ENCODE data around the gene AASDHPPT. TPM values are rescaled to one million over a fixed set of nuclear protein-coding genes. Genes with fewer than 3 reads are reported as not detected.

AASDHPPT gene
- polyA plus RNA-seq, 2 of the 4 experiments (the other 2 are of a cell fraction) = 40.5 to 68.1 TPM

- no peaks in the 10 kb centered on the region for H3K9me3 ChIP-seq
- peak within 1 kb of the TSS; percentile 91 for H3K4me2 ChIP-seq
- CTCF ChIA-PET = interaction anchor here (0.7 kb wide), 1 partner anchor 13 kb away, joined by 3 read pairs; no protein-coding TSS in a partner anchor
- WGBS (ENCODE audit: missing lambda C conversion rate) = 0% methylated on average over 2 of the region's 37 CpGs
- peak within 1 kb of the TSS; percentile 76 for H3K4me3 ChIP-seq
- no peak for FAIRE-seq
- peak within 1 kb of the TSS; percentile 92 to 95 for H3K27ac ChIP-seq
- peak; percentile 96 to 98 for ATAC-seq
- DNase-seq (ENCODE audit: low read depth in 1 of 2, low spot score in 1 of 2) = peak; percentile 71 to 98
- H3K4me1 ChIP-seq = peaks cover 23% of the 10 kb centered on the region; the same call in 2 of the 3 replicates
- POLR2A ChIA-PET = interaction anchor here (0.5 to 1.4 kb wide), 8 partner anchors 10 to 1273 kb away, joined by 3 to 10 read pairs (median 4); partner anchors contain the start of gene MSANTD4
- peak; percentile 32; the same call in 2 of the 3 replicates for TF ChIP-seq CTCF (IDR thresholded peaks at IDR 0.05)
- no peak for TF ChIP-seq RAD21 (conservative IDR thresholded peaks at IDR 0.05 in 1 of 2, IDR thresholded peaks at IDR 0.05 in 1 of 2)
- TF ChIP-seq SREBF2 (IDR thresholded peaks at IDR 0.05) = no peak
- no peak for TF ChIP-seq HES2 (IDR thresholded peaks at IDR 0.05)
- no peak for TF ChIP-seq FOSL2 (IDR thresholded peaks at IDR 0.05)
- TF ChIP-seq FOSL2 (CRISPR knock-in tag; IDR thresholded peaks at IDR 0.05) = no peak
- TF ChIP-seq MAFK (IDR thresholded peaks at IDR 0.05; ENCODE audit: partially characterized antibody) = no peak
- TF ChIP-seq HMGXB4 (CRISPR knock-in tag; IDR thresholded peaks at IDR 0.05; ENCODE audit: borderline replicate concordance) = no peak
- no peak for TF ChIP-seq FOXS1 (CRISPR knock-in tag; IDR thresholded peaks at IDR 0.05)
- TF ChIP-seq MYC (IDR thresholded peaks at IDR 0.05; ENCODE audit: borderline replicate concordance, low read length) = no peak
- peak; percentile 27; the same call in 1 of the 2 replicates for TF ChIP-seq PHF8 (IDR thresholded peaks at IDR 0.05; ENCODE audit: borderline replicate concordance, low read depth)
- TF ChIP-seq EHF (CRISPR knock-in tag; IDR thresholded peaks at IDR 0.05) = no peak
- TF ChIP-seq, protein P1, sequence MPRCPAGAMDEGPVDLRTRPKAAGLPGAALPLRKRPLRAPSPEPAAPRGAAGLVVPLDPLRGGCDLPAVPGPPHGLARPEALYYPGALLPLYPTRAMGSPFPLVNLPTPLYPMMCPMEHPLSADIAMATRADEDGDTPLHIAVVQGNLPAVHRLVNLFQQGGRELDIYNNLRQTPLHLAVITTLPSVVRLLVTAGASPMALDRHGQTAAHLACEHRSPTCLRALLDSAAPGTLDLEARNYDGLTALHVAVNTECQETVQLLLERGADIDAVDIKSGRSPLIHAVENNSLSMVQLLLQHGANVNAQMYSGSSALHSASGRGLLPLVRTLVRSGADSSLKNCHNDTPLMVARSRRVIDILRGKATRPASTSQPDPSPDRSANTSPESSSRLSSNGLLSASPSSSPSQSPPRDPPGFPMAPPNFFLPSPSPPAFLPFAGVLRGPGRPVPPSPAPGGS (IDR thresholded peaks at IDR 0.05) = 0 out of 3 replicates have a peak, but pooled peaks have one; percentile 9
- TF ChIP-seq REST (IDR thresholded peaks at IDR 0.05) = no peak
- TF ChIP-seq POLR2AphosphoS2 (conservative IDR thresholded peaks at IDR 0.05; ENCODE audit: low read length) = no peak
- no peak for TF ChIP-seq EP300 (IDR thresholded peaks at IDR 0.05)
- TF ChIP-seq NFE2L2 (conservative IDR thresholded peaks at IDR 0.05; ENCODE audit: low read length) = no peak
- no peak for TF ChIP-seq ZNF302 (CRISPR knock-in tag; IDR thresholded peaks at IDR 0.05)
- TF ChIP-seq BHLHE40 (IDR thresholded peaks at IDR 0.05; ENCODE audit: low read depth, low read length) = no peak
- TF ChIP-seq PBX3 (IDR thresholded peaks at IDR 0.05) = peak; percentile 54; the same call in 1 of the 2 replicates
- no peak for TF ChIP-seq RARB (CRISPR knock-in tag; IDR thresholded peaks at IDR 0.05)
- TF ChIP-seq ZFP36 (IDR thresholded peaks at IDR 0.05; ENCODE audit: borderline replicate concordance, partially characterized antibody) = no peak
- no peak for TF ChIP-seq ZC3H11A (IDR thresholded peaks at IDR 0.05)
- TF ChIP-seq CBX8 (IDR thresholded peaks at IDR 0.05) = no peak
- TF ChIP-seq CEBPB (IDR thresholded peaks at IDR 0.05) = peak; percentile 45 to 77; a peak in 2 of 4 replicates
- TF ChIP-seq FOSB (CRISPR knock-in tag; IDR thresholded peaks at IDR 0.05) = no peak
- TF ChIP-seq JUN (IDR thresholded peaks at IDR 0.05) = peak in 1 of 2 experiments; percentile 16; a peak in 1 of 5 replicates
- no peak for TF ChIP-seq ELK1 (IDR thresholded peaks at IDR 0.05; ENCODE audit: low read depth, low read length)
- TF ChIP-seq RFX5 (IDR thresholded peaks at IDR 0.05) = no peak
Observed at GRCh38 chr11:106076919-106077608, 398 bp upstream of the AASDHPPT start, which contains the start of gene KBTBD3. Gene KBTBD3 (minus strand): TSS chr11:106077347. CDS start chr11:106059097, 18,250 bp downstream.
